ENCODE results near the gene PLEKHJ1.

GRCh38 chr19:2229103-2230032 lies 6.8 kb downstream of the PLEKHJ1 start:
- TF ChIP-seq POLR2AphosphoS5 (IDR thresholded peaks at IDR 0.05), result no peak
- TF ChIP-seq CTCF (IDR thresholded peaks at IDR 0.05), result no peak
- no peak for TF ChIP-seq POLR2A (IDR thresholded peaks at IDR 0.05)
